SK-MEL-5 (cell line): ENCODE results near the gene CALY. TPM values are rescaled to one million over a fixed set of nuclear protein-coding genes. Genes with fewer than 3 reads are reported as not detected.
"Not testable (repeated sequence)": the region's sequence is repeated elsewhere in the genome, so short reads cannot be mapped to it uniquely, and the experiment has no call there.

ENCODE experiments used
- DNase-seq: peaks from one replicate; pipeline ENCODE4 v3.0.0-alpha.2; 2016; ENCODE audit warnings: low read depth, low spot score
- in situ Hi-C: cut with HindIII; loops from 2 replicates; pipeline ENCODE4 v1.10.0; 2016; ENCODE audit warnings: low sequenced_read_pairs, high pct_unique_total_duplicates, low pct_unique_long_range_greater_than_20kb
- total RNA-seq: library from RNA; depleted of rRNA; stranded (reverse); fragments of >200 nt; shearing (Covaris generic); gene quantifications from 2 replicates; pipeline ENCODE4 v1.2.3, GENCODE V29; 2014

Gene CALY
- total RNA-seq, 1 experiment from 2014 or later = not detected

GRCh38 chr10:133325440-133326222 is 11.1 kb downstream of the CALY start:
- in situ Hi-C loops = no loop called here
- no peak for DNase-seq

GRCh38 chr10:133324857-133325260 is 11.8 kb downstream of the CALY start:
- no peak for DNase-seq
- in situ Hi-C loops = no loop called here

GRCh38 chr10:133324198-133324792 is 12.4 kb downstream of the CALY start:
- peak; percentile 21 for DNase-seq
- in situ Hi-C loops = no loop called here

- in situ Hi-C loops, DNase-seq: not testable (repeated sequence)
Observed at GRCh38 chr10:133322064-133322709, 14.5 kb downstream of the CALY start.

GRCh38 chr10:133320852-133321422 is 15.8 kb downstream of the CALY start:
- in situ Hi-C loops = not testable (repeated sequence)
- DNase-seq = peak; percentile 19

- peak; percentile 56 for DNase-seq
- in situ Hi-C loops = no loop called here
Observed at GRCh38 chr10:133318494-133319127, 18.1 kb downstream of the CALY start.

GRCh38 chr10:133316732-133317131 is 20.0 kb downstream of the CALY start:
- in situ Hi-C loops = no loop called here
- DNase-seq = no peak

GRCh38 chr10:133316266-133316665 is 20.4 kb downstream of the CALY start:
- no peak for DNase-seq
- in situ Hi-C loops = no loop called here

- peak; percentile 61 for DNase-seq
- in situ Hi-C loops = no loop called here
Observed at GRCh38 chr10:133315847-133316246, 20.8 kb downstream of the CALY start.

GRCh38 chr10:133314911-133315310 is 21.8 kb downstream of the CALY start:
- DNase-seq = no peak
- in situ Hi-C loops = no loop called here

GRCh38 chr10:133313192-133313591 is 23.5 kb downstream of the CALY start:
- in situ Hi-C loops = no loop called here
- DNase-seq = no peak

- DNase-seq = no peak
- in situ Hi-C loops = no loop called here
Observed at GRCh38 chr10:133312769-133313145, 23.9 kb downstream of the CALY start.

GRCh38 chr10:133312016-133312768 is 24.5 kb downstream of the CALY start:
- in situ Hi-C loops = no loop called here
- no peak for DNase-seq

GRCh38 chr10:133311570-133311969 is 25.1 kb downstream of the CALY start:
- in situ Hi-C loops = no loop called here
- DNase-seq = no peak

- DNase-seq = no peak
- in situ Hi-C loops = no loop called here
Observed at GRCh38 chr10:133310789-133311188, 25.9 kb downstream of the CALY start.

- no peak for DNase-seq
- in situ Hi-C loops = no loop called here
Observed at GRCh38 chr10:133310399-133310755, 26.3 kb downstream of the CALY start.

GRCh38 chr10:133309720-133310398 is 26.8 kb downstream of the CALY start:
- in situ Hi-C loops = no loop called here
- no peak for DNase-seq
